ENCODE data around the gene PVALEF.
"Not testable (repeated sequence)": the region's sequence is repeated elsewhere in the genome, so short reads cannot be mapped to it uniquely, and the experiment has no call there.

Gene PVALEF

GRCh38 chr17:81222906-81223761 lies 57.8 kb downstream of the PVALEF start, which contains the start of gene CEP131:
Gene CEP131, minus strand, starts transcription at chr17:81222965. Its CDS starts 2,909 bp downstream, at chr17:81220056.
- DNase-seq = peak; percentile 61

GRCh38 chr17:81223762-81224130 lies 58.4 kb downstream of the PVALEF start:
- DNase-seq = no peak

- not testable (repeated sequence) for DNase-seq
Measured at GRCh38 chr17:81227630-81228029, 62.3 kb downstream of the PVALEF start.

GRCh38 chr17:81228420-81228819 lies 63.1 kb downstream of the PVALEF start:
- no peak for DNase-seq

GRCh38 chr17:81228834-81229665 lies 63.7 kb downstream of the PVALEF start:
- DNase-seq = no peak

- DNase-seq = no peak
Measured at GRCh38 chr17:81229666-81229920, 64.3 kb downstream of the PVALEF start.

- no peak for DNase-seq
Measured at GRCh38 chr17:81230043-81230820, 64.9 kb downstream of the PVALEF start.

GRCh38 chr17:81231121-81231645 lies 65.9 kb downstream of the PVALEF start:
- DNase-seq = no peak

GRCh38 chr17:81231766-81232581 lies 66.7 kb downstream of the PVALEF start:
- DNase-seq = no peak

Measured in NCI-H2029 treated with DMSO at 0.1 percent for 48 hours (cell line).